Activated T-helper 9 cell treated with anti-CD3 and anti-CD28 coated beads, Interleukin-2, amount 50 U/mL, for 16 hours (primary cell): ENCODE data around the gene MAP3K6.

ENCODE experiments used
- DNase-seq: peaks from one replicate; pipeline ENCODE4 v3.0.0-alpha.2; 2020; ENCODE audit warnings: low read depth

MAP3K6 gene

GRCh38 chr1:27374362-27375086, 7.8 kb upstream of the MAP3K6 start, which contains the start of gene FCN3:
Gene FCN3, minus strand, starts transcription at chr1:27374824. Its CDS starts 6 bp downstream, at chr1:27374818.
- no peak for DNase-seq

GRCh38 chr1:27372808-27373690, 6.3 kb upstream of the MAP3K6 start:
- DNase-seq = no peak

DNA sequence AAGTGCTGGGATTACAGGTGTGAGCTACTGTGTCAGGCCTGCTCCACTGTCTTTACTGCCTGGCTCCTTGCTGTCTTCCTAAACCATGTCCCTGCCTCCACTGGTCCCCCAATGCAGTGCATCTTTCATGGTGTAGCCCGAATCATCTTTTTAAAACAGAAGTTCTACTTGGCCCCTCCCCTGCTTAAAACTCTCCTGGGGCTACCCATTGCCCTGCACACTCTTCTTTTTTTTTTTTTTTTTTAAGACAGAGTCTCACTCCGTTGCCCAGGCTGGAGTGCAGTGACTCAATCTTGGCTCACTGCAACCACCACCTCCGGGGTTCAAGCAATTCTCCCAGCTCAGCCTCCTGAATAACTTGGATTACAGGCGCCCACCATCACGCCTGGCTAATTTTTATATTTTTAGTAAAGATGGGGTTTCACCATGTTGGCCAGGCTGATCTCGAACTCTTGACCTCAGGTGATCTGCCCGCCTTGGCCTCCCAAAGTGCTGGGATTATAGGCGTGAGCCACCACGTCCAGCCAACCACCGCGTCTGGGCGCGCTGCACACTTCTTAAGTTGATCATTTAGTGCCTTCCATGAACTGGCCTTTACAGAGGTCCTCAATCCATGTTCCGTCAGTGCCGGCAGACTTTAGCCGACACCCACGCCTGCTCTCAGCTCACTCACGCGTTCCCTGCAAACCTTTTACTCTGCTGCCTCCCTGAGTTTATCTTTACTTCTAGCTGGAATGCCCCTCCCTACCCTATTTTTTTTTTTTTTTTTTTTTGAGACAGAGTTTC, 5.5 kb upstream of the MAP3K6 start:
- no peak for DNase-seq

DNA sequence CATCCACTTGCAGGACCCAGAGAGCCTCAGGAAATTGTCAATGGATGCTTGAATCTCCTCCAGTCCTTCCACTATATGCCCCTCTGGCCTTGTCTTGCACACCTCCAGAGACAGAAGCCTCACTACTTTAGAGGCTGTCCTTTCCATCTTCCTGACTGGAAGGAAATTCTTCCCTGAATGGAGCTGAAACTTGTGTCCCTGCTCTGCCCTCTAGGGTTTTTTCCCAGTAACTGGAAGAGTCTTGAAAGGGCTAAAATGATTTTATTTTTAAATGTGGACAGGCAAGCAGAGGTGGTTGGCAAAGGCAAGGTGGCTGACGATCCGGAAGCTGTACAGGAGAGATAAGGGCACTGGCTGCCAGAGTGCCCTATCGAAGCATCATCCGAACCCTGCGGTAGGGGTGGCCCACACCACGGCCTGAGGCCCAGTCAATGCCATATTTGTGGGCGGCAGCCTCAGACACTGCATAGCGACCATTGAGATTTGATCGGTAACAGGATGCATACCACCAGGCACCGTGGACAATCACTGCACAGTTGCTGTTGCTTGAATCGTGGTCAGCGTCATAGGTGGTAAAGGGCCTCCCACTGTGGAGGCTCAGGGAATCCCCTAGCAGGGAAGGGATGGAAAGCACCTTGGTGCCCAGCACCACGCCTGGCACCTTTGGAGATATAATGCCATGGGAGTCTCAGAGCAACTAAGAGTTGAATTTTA, 2.3 kb upstream of the MAP3K6 start:
- no peak for DNase-seq

- no peak for DNase-seq
These were observed 444 bp upstream of the MAP3K6 start for GRCh38 chr1:27367160-27367650.

DNA sequence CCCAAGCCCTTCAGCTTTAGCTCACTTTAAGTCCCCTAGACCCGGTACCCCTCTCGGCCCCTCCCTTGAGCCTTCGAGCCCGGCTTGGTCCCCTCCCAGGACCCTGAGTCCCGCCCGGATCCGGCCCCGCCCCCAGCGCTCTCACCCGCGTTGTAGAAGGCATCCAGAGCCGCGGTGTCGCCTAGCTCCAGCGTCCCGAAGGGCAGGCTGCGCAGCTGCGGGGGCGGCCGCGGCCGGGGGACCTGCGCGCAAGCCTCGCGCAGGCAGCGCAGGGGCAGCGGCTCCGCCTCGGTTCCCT, 699 bp downstream of the MAP3K6 start:
- DNase-seq = peak; percentile 63

DNA sequence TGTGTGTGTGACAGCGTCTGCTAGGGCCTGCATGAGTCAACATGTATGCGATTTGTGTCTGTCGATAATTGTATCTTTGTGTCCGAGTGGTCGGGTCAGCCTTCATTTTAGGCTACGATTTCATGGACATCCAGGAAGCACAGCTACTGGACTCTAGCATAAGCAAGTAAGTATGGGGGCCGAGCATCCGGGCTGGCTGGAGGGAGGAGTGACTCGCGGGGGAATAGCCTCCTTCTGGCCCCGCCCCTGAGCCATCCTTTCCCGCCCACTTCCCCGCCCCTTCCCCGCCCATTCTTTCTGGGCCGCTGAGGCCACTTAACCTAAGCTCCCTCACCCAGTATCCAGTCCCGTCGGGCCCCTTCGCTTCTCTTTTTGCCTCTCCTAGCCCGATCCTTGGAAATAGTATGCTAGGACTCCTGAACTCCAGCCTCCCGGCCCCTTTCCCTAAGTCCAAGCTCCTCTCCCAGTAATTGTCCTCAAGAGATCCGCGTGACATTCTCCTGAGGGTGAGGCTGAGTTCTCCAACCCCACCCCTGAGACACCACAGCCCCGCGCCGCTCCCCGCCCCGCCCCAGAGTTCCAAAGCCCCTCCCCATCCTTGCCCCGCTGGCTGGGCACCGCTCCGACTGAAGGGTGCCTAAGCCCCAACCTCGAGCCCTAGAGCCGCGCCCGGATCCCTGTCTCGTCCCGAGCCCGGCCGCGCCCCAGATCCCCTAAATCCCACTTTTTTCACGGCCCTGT, 1.2 kb downstream of the MAP3K6 start:
- peak; percentile 64 for DNase-seq

DNA sequence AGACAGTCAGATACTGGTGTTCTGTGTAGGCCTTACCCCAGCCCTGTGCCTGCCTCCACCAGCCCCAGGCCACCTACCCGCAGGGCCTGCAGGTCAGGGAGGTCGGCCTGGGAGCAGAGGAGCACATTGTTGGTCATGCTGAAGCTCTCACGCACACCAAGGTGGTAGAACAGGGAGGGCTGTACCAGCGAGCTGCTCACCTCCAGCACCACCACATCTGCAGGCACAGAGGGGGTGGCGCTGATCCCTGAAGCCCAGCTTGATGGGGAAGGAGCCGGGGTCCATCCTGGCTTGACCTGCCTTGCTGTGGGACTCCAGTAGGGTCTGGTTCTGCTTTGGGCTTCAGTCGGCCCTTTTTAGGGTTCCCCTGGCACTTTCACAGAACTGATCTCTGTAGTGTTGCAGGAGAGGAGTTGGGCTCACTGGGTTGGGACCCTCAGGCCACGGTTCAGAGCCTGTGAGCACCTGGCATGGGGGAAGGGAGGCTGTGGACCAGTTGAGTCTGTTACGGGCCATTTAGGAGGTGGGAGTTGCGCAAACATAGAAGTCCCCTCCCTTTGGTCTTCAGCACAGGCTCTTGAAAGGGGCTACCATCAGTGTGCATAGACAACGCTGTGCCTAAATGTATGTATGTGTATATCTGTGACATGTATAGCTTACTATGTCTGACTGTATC, 1.9 kb downstream of the MAP3K6 start:
- no peak for DNase-seq

DNA sequence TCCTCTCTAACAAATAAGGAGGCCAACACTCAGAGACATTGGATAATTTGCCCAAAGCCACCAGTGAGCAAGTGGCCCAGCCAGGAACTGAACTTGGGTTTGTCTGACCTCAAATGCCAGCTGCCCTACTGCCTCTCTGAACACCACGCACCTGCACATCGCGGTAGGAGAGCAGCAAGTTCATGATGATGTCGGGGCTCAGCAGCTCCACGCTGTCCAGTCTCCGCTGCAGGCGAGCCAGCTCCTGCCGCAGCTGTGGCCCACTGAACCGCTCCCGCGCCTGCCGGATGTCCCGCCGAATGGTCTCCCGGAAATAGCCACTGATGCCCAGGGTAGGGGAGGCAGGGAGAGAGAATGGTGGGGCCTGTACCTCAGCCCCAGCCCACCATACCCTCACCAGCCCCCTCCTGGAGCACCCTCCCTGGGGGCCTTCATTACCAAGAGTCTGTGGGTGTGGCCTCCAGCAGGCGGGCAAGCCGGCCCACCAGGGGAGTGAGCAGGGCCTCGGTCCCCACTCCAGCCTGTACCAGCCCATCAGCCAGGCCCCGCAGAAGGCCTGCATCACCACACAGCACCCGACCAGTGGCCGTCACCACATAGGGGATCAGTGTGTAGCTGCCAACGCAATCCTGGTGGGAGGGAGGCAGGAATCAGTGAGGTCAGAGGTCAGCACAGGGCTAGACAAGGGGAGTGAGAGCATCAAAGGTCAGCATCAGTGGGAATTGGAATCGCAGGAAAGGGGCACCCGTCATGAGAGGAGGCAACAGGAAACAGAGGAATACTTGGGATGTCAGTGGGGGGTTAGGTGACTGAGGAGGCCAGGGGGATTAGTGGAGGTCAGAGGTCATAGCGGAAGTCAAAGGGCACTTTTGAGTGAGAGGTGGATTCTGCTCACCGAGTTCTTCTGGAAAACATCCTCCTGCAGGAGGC, 2.7 kb downstream of the MAP3K6 start:
- no peak for DNase-seq

GRCh38 chr1:27361553-27361952, 5.2 kb downstream of the MAP3K6 start:
- DNase-seq = no peak

GRCh38 chr1:27361044-27361402, 5.7 kb downstream of the MAP3K6 start:
- DNase-seq = no peak

DNA sequence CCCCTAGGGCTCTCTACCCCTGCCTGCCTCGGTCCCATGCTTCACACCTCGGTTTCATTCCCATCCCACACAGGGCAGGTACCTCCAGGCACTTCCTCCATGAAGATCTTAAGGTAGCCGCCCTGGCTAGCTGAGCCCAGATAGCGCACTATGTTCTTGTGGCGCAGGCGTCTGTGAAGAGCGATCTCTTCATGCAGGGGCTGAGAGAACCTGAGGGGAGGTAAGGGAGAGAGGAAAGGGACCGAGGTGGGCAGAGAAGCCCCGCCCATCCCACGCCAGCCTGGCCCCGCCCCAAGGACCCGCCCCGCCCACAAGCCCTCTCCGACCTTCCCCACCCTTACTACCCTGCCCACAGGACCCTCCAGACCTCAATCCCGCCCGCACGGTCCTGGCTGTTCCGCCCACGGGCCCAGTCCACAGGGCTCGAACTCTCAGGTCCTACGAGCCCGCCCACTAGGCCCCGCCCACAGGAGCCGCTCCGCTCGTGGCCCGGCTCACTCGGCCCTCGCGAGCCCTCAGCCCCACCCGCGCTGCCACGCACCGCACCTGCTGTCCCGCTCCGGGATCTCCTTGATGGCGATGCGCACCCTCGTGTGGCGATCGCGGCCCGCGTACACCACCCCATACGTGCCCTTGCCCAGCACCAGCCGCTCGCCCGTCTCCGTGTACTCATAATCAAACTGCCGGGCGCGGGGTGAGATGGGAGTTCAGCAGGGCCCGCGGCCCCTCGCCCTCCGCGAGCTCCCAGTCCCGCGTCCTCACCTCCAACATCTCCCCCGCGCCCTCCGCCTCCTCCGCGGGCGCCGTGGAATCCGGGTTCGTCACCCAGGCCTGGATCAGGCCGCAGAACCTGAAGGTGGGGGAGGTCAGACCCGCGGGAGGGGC, 6.4 kb downstream of the MAP3K6 start:
- peak; percentile 35 for DNase-seq

DNA sequence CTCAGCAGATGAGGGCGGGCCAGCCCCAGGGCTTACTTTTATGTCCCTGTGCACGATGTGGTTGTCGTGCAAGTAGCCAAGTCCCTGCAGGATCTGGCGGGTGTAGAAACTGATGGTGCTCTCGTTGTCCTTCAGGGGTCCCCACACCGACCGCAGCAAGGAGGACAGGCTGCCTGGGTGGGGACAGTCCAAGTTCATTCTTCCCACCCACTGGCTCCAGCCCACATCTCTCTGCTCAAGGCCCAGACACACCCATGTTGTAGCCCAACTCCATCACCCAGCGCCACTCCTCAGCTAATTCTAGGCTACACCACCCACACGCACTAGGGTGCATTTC, 7.0 kb downstream of the MAP3K6 start:
- no peak for DNase-seq

- no peak for DNase-seq
These were observed 7.8 kb downstream of the MAP3K6 start for GRCh38 chr1:27358928-27359313.

- DNase-seq = no peak
These were observed 8.5 kb downstream of the MAP3K6 start for GRCh38 chr1:27358038-27358927.

DNA sequence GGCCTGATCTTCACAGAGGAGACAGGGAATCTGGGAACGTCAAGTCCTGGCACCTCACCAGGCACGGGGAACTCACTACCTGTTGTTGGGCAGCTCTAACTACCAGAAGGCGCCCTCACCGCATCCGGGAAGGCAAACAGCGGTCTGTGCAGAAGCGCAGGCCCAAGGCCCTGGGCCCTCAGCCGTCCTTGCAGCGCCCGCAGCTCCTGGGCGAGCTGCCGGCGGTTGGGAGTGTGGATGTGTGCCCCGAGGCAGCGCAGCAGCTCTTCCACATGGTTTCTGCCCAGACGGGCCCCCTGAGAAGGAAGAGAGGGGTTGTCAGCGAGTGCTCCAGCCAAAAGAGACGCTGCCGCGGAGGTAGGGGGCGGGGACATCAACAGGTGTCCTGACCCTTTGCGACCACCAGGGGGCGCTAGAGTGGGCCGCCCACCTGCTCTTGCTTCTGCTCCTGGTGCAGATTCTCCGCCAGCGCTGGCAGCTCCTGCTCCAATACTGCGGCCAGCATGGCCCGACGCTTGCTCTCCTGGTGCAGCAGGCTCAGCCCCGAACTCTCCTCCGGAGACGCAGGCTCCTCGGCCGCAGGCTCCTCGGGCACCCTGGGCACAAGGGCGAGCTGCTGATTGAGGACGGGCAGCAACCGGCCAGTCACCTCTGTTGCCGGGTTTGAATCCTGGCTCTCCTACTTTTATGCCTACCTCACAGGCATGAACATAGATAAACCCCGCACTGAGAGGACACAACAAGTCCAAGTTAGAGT, 9.3 kb downstream of the MAP3K6 start:
- DNase-seq = peak; percentile 70
